HG02588 (cell line): ENCODE results near the gene TCF12.

Experiments
- ATAC-seq: cut with Tn5 transposase; IDR thresholded peaks from one replicate; pipeline ENCODE4 v1.9.1; 2021; ENCODE audit warnings: mild to moderate bottlenecking, moderate library complexity; ENCODE audit not compliant: unreplicated experiment

TCF12 gene

GRCh38 chr15:57285386-57285785 lies 366.9 kb downstream of the TCF12 start:
- no peak for ATAC-seq

GRCh38 chr15:57286446-57287122 lies 368.1 kb downstream of the TCF12 start:
- no peak for ATAC-seq

GRCh38 chr15:57287123-57287521 lies 368.7 kb downstream of the TCF12 start:
- ATAC-seq: no peak

- ATAC-seq: no peak
These were observed 370.6 kb downstream of the TCF12 start for GRCh38 chr15:57288926-57289580.

GRCh38 chr15:57290187-57290586 lies 371.7 kb downstream of the TCF12 start:
- ATAC-seq: no peak

GRCh38 chr15:57290826-57291225 lies 372.4 kb downstream of the TCF12 start:
- no peak for ATAC-seq

GRCh38 chr15:57296473-57297162 lies 378.2 kb downstream of the TCF12 start:
- ATAC-seq: no peak

- no peak for ATAC-seq
These were observed 378.7 kb downstream of the TCF12 start for GRCh38 chr15:57297163-57297593.

GRCh38 chr15:57297630-57298029 lies 379.2 kb downstream of the TCF12 start:
- ATAC-seq: no peak

- no peak for ATAC-seq
These were observed 379.8 kb downstream of the TCF12 start for GRCh38 chr15:57298204-57298603.

GRCh38 chr15:57298843-57299550 lies 380.6 kb downstream of the TCF12 start:
- ATAC-seq: no peak

- no peak for ATAC-seq
These were observed 382.9 kb downstream of the TCF12 start for GRCh38 chr15:57301307-57301706.

GRCh38 chr15:57302640-57303257 lies 384.3 kb downstream of the TCF12 start:
- ATAC-seq: no peak

- no peak for ATAC-seq
These were observed 386.6 kb downstream of the TCF12 start for GRCh38 chr15:57305009-57305408.

- ATAC-seq: peak; percentile 70
These were observed 387.9 kb downstream of the TCF12 start for GRCh38 chr15:57306161-57306943.

- no peak for ATAC-seq
These were observed 388.5 kb downstream of the TCF12 start for GRCh38 chr15:57306944-57307411.

- ATAC-seq: no peak
These were observed 389.2 kb downstream of the TCF12 start for GRCh38 chr15:57307527-57308169.

- no peak for ATAC-seq
These were observed 389.7 kb downstream of the TCF12 start for GRCh38 chr15:57308170-57308545.
